HCT116 (cell line): ENCODE measurements around the gene SV2A. TPM values are rescaled to one million over a fixed set of nuclear protein-coding genes. Genes with fewer than 3 reads are reported as not detected.

Source experiments
- ATAC-seq: fragments of 200-7000 bp; cut with Tn5 transposase; 2 replicates; pipeline ENCODE4 v1.9.1; 2020; ENCODE audit warnings: mild to moderate bottlenecking, moderate library complexity
- BruUV-seq: library from RNA; stranded (reverse); fragments of 400-500 nt; replicated peaks from 2 replicates; lab custom pipeline; 2021; lab: Mats Ljungman, UMichigan
- CTCF ChIA-PET: fragments of 300-600 bp; sonication (Branson Sonifier 250); formaldehyde crosslinking; loops from one replicate; lab custom pipeline; 2021; ENCODE audit warnings: antibody characterized with exemption; lab: Charles Lee
- POLR2A ChIA-PET: fragments of 300-600, 350-600 bp; sonication (Branson Sonifier 250); formaldehyde crosslinking; loops from one replicate; lab custom pipeline; 2021; ENCODE audit warnings: antibody characterized with exemption; lab: Charles Lee
- RAD21 ChIA-PET, 2 experiments: fragments of 300-600 bp; sonication (Branson Sonifier 250); formaldehyde crosslinking; loops; one replicate each; lab custom pipeline; 2023; ENCODE audit warnings: low total read pairs in 2 of 2; ENCODE audit not compliant: uncharacterized antibody in 2 of 2, unreplicated experiment in 2 of 2, low non-redundant PET in 1 of 2; lab: Charles Lee
- DNase-seq: peaks from one replicate; pipeline ENCODE4 v3.0.0-alpha.2; 2010; ENCODE audit warnings: low read depth, low spot score
- H2AFZ ChIP-seq: fragments of 200-600 bp; shearing (Covaris generic), sonication (generic); 2 replicates; pipeline ENCODE4 v1.6.1; 2017; ENCODE audit warnings: low read depth, mixed run types, mixed read lengths, antibody characterized with exemption, low read length; ENCODE audit not compliant: poor library complexity, severe bottlenecking
- H3K27ac ChIP-seq: 2 replicates; pipeline ENCODE4 v1.5.1; 2012; ENCODE audit warnings: low read depth, low read length
- H3K27me3 ChIP-seq: fragments of 200-600 bp; sonication (generic); 2 replicates; pipeline ENCODE4 v1.6.1; 2016; ENCODE audit warnings: mixed run types, low read length, mixed read lengths; ENCODE audit not compliant: insufficient read depth
- H3K36me3 ChIP-seq, 2 experiments: fragments of 200-500 bp in 1 of 2; fragments of 200-600 bp in 1 of 2; sonication (Bioruptor generic) in 1 of 2; sonication (generic) in 1 of 2; 2 replicates each; pipeline versions ENCODE4 v1.5.1 to v1.6.1; 2014 to 2016; ENCODE audit warnings: low read length in 2 of 2, inconsistent platforms in 1 of 2, mixed read lengths in 1 of 2, mixed run types in 1 of 2; ENCODE audit not compliant: insufficient read depth in 2 of 2, control insufficient read depth in 1 of 2
- H3K4me1 ChIP-seq, 2 experiments: fragments of 200-600 bp in 1 of 2; sonication (generic) in 1 of 2; 2 replicates each; pipeline versions ENCODE4 v1.5.1 to v1.6.1; 2012 to 2017; ENCODE audit warnings: low read length in 2 of 2, inconsistent platforms in 1 of 2, mild to moderate bottlenecking in 1 of 2, mixed read lengths in 1 of 2, mixed run types in 1 of 2, moderate library complexity in 1 of 2; ENCODE audit not compliant: insufficient read depth in 2 of 2, control insufficient read depth in 1 of 2
- H3K4me2 ChIP-seq: fragments of 200-600 bp; sonication (generic); 2 replicates; pipeline ENCODE4 v1.6.1; 2017; ENCODE audit warnings: mixed run types, low read length, mixed read lengths
- H3K4me3 ChIP-seq, 2 experiments: fragments of 200-600 bp in 1 of 2; sonication (generic) in 1 of 2; replicated peaks in 1 of 2; 2 replicates each; pipeline ENCODE4 v1.5.1; 2011 to 2016; ENCODE audit warnings: low read length in 2 of 2, control low read depth in 1 of 2, low read depth in 1 of 2, mild to moderate bottlenecking in 1 of 2, mixed read lengths in 1 of 2, mixed run types in 1 of 2
- H3K79me2 ChIP-seq: fragments of 200-600 bp; sonication (generic); 2 replicates; pipeline ENCODE4 v1.6.1; 2017; ENCODE audit warnings: mild to moderate bottlenecking, mixed run types, low read length, moderate library complexity, mixed read lengths; ENCODE audit not compliant: insufficient read depth
- H3K9ac ChIP-seq: fragments of 200-600 bp; sonication (generic); 2 replicates; pipeline ENCODE4 v1.6.1; 2016; ENCODE audit warnings: low read length, mixed read lengths
- H3K9me2 ChIP-seq: fragments of 200-600 bp; sonication (generic), shearing (Covaris generic); 2 replicates; pipeline ENCODE4 v1.6.1; 2017; ENCODE audit warnings: mixed run types, mild to moderate bottlenecking, moderate library complexity; ENCODE audit not compliant: insufficient read depth
- H3K9me3 ChIP-seq, 2 experiments: fragments of 200-500 bp in 1 of 2; fragments of 200-600 bp in 1 of 2; sonication (Bioruptor generic) in 1 of 2; sonication (generic) in 1 of 2; 2 replicates each; pipeline ENCODE4 v1.6.1; 2014 to 2017; ENCODE audit warnings: low read length in 2 of 2, mixed read lengths in 2 of 2, inconsistent platforms in 1 of 2, low read depth in 1 of 2, mild to moderate bottlenecking in 1 of 2, mixed run types in 1 of 2, moderate library complexity in 1 of 2; ENCODE audit not compliant: control insufficient read depth in 1 of 2, insufficient read depth in 1 of 2
- H4K20me1 ChIP-seq: fragments of 200-600 bp; sonication (generic), shearing (Covaris generic); 2 replicates; pipeline ENCODE4 v1.6.1; 2017; ENCODE audit warnings: mixed run types, mild to moderate bottlenecking, moderate library complexity; ENCODE audit not compliant: insufficient read depth
- CEBPB ChIP-seq: IDR thresholded peaks from 2 replicates; pipeline ENCODE4 v1.6.1; 2012; ENCODE audit warnings: low read depth
- ELF1 ChIP-seq: IDR thresholded peaks from 2 replicates; pipeline ENCODE4 v1.6.1; 2012; ENCODE audit warnings: low read depth, borderline replicate concordance
- EZH2 ChIP-seq: fragments of 200-600 bp; sonication (generic); IDR thresholded peaks from 2 replicates; pipeline ENCODE4 v1.6.1; 2017; ENCODE audit warnings: antibody characterized with exemption, mixed run types
- EZH2phosphoT487 ChIP-seq: fragments of 200-600 bp; IDR thresholded peaks from 2 replicates; pipeline ENCODE4 v1.6.1; 2018; ENCODE audit warnings: antibody characterized with exemption, borderline replicate concordance
- JUND ChIP-seq: IDR thresholded peaks from 2 replicates; pipeline ENCODE4 v1.6.1; 2012
- POLR2A ChIP-seq: IDR thresholded peaks from 2 replicates; pipeline ENCODE4 v1.7.0; 2011; ENCODE audit warnings: borderline replicate concordance; ENCODE audit not compliant: insufficient read depth, insufficient read length; ENCODE audit errors: extremely low read depth
- POLR2AphosphoS5 ChIP-seq: IDR thresholded peaks from 2 replicates; pipeline ENCODE4 v1.6.1; 2011; ENCODE audit warnings: mild to moderate bottlenecking, low read depth, low read length, moderate library complexity
- RAD21 ChIP-seq: IDR thresholded peaks from 2 replicates; pipeline ENCODE4 v1.6.1; 2012; ENCODE audit warnings: low read depth, mild to moderate bottlenecking
- SP1 ChIP-seq: IDR thresholded peaks from 2 replicates; pipeline ENCODE4 v1.6.1; 2012; ENCODE audit warnings: low read depth
- YY1 ChIP-seq: IDR thresholded peaks from 2 replicates; pipeline ENCODE4 v1.6.1; 2011; ENCODE audit warnings: low read length, low read depth, moderate library complexity, mild to moderate bottlenecking; ENCODE audit not compliant: insufficient replicate concordance; ENCODE audit errors: extremely low read depth
- ZFX ChIP-seq: fragments of 450-650 bp; IDR thresholded peaks from 2 replicates; pipeline ENCODE4 v1.6.1; 2017
- ZNF274 ChIP-seq: fragments of 200-500 bp; sonication (Bioruptor generic); IDR thresholded peaks from 2 replicates; pipeline ENCODE4 v1.6.1; 2014; ENCODE audit warnings: mild to moderate bottlenecking, low read depth, low read length, inconsistent platforms
- intact Hi-C: fragments of 100-400 bp; cut with micrococcal nuclease; formaldehyde crosslinking; loops from 2 replicates; pipeline ENCODE4 v1.10.0; 2022
- total RNA-seq: library from RNA; stranded (reverse); gene quantifications from one replicate; pipeline ENCODE4 v1.2.1, GENCODE V29; 2021; ENCODE audit not compliant: unreplicated experiment
- TF ChIP-seq, protein P1 (sequence below), 3 experiments: fragments of 200-600 bp in 1 of 3; sonication (generic) in 1 of 3; IDR thresholded peaks in 2 of 3; conservative IDR thresholded peaks in 1 of 3; 2 replicates each; pipeline ENCODE4 v1.5.1; 2012 to 2017; ENCODE audit warnings: low read depth in 2 of 3, low read length in 2 of 3, antibody characterized with exemption in 1 of 3, borderline replicate concordance in 1 of 3, control low read depth in 1 of 3, mild to moderate bottlenecking in 1 of 3, mixed read lengths in 1 of 3, mixed run types in 1 of 3, moderate library complexity in 1 of 3; ENCODE audit not compliant: insufficient read depth in 1 of 3
- TF ChIP-seq, protein P2 (sequence below): IDR thresholded peaks from 2 replicates; pipeline ENCODE4 v1.6.1; 2012
- TF ChIP-seq, protein P3 (sequence below): IDR thresholded peaks from 2 replicates; pipeline ENCODE4 v1.6.1; 2012; ENCODE audit warnings: low read depth

Gene SV2A
- total RNA-seq, 1 experiment from 2014 or later = 0.15 TPM

DNA sequence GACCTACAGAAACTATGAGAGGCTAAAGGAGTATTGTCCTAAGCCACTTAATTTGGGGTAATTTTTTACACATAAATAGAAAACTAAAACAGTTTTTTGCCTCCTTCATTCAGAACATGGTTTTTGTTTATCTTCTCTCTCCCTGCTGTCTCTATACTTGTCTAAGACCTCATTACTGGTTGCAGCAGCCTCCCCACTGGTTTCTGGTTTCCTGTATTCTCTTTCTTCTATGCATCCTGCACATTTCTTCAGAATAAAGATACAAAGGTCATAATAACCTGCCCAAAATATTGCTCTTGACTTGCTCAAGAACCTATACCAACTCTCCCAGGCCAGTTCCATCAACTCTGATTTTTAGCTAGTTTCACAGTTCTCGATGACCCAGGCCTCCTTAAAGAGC, 38.1 kb downstream of the SV2A start:
- Histone ChIP-seq H2AFZ (no peak overlapping the region), H3K9me2 (no peaks in the 10 kb centered on the region), H3K9me3 (no peaks in the 10 kb centered on the region), H3K4me1 (peaks cover 6 to 7% of the 10 kb centered on the region in 2 experiments), H3K4me3 (no peak overlapping the region), H3K27ac (no peak overlapping the region), H3K4me2 (no peak overlapping the region), H3K36me3 (no peaks in the 10 kb centered on the region), H4K20me1 (no peaks in the 10 kb centered on the region), H3K27me3 (no peaks in the 10 kb centered on the region), H3K79me2 (no peaks in the 10 kb centered on the region), H3K9ac (no peak overlapping the region)
- no peak for DNase-seq
- RAD21 ChIA-PET = no interaction called here
- BruUV-seq = no TSS peak
- TF ChIP-seq POLR2A (no peak), ELF1 (no peak), JUND (no peak), ZNF274 (no peak), CEBPB (no peak)
- no peak for ATAC-seq
- CTCF ChIA-PET = no interaction called here
- POLR2A ChIA-PET = no interaction called here
- intact Hi-C loops = no loop called here

- ChIA-PET RAD21 (no interaction called here), CTCF (interaction anchor here (1.2 kb wide), 1 partner anchor 292 kb away, joined by 4 read pairs; no protein-coding TSS in a partner anchor), POLR2A (interaction anchor here (0.6 to 1.8 kb wide), 2 partner anchors 9 to 12 kb away, joined by 6 to 9 read pairs; a partner anchor contains a TSS)
- no peak overlapping the region for H3K9ac ChIP-seq
- no TSS peak for BruUV-seq
- intact Hi-C loops = no loop called here
- ATAC-seq = 0 out of 2 replicates have a peak, but pooled peaks have one; percentile 17
- no peaks in the 10 kb centered on the region for H3K9me3 ChIP-seq
- no peaks in the 10 kb centered on the region for H3K9me2 ChIP-seq
- no peaks in the 10 kb centered on the region for H3K79me2 ChIP-seq
- H2AFZ ChIP-seq = no peak overlapping the region
- no peaks in the 10 kb centered on the region for H3K27me3 ChIP-seq
- no peak overlapping the region for H3K4me2 ChIP-seq
- no peaks in the 10 kb centered on the region for H4K20me1 ChIP-seq
- H3K27ac ChIP-seq = no peak overlapping the region
- no peak overlapping the region for H3K4me3 ChIP-seq
- no peaks in the 10 kb centered on the region for H3K36me3 ChIP-seq
- no peaks in the 10 kb centered on the region for H3K4me1 ChIP-seq
- DNase-seq = no peak
- TF ChIP-seq YY1 (no peak), SP1 (no peak), EZH2 (no peak), CEBPB (no peak), RAD21 (no peak), ZFX (no peak), EZH2phosphoT487 (no peak), POLR2AphosphoS5 (no peak)
- TF ChIP-seq, protein P1, sequence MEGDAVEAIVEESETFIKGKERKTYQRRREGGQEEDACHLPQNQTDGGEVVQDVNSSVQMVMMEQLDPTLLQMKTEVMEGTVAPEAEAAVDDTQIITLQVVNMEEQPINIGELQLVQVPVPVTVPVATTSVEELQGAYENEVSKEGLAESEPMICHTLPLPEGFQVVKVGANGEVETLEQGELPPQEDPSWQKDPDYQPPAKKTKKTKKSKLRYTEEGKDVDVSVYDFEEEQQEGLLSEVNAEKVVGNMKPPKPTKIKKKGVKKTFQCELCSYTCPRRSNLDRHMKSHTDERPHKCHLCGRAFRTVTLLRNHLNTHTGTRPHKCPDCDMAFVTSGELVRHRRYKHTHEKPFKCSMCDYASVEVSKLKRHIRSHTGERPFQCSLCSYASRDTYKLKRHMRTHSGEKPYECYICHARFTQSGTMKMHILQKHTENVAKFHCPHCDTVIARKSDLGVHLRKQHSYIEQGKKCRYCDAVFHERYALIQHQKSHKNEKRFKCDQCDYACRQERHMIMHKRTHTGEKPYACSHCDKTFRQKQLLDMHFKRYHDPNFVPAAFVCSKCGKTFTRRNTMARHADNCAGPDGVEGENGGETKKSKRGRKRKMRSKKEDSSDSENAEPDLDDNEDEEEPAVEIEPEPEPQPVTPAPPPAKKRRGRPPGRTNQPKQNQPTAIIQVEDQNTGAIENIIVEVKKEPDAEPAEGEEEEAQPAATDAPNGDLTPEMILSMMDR (IDR thresholded peaks at IDR 0.05 in 2 of 3, conservative IDR thresholded peaks at IDR 0.05 in 1 of 3; ENCODE audit: borderline replicate concordance in 1 of 3, insufficient read depth in 1 of 3, low read depth in 2 of 3, low read length in 2 of 3) = no peak
- TF ChIP-seq, protein P2, sequence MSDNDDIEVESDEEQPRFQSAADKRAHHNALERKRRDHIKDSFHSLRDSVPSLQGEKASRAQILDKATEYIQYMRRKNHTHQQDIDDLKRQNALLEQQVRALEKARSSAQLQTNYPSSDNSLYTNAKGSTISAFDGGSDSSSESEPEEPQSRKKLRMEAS = no peak
- TF ChIP-seq, protein P3, sequence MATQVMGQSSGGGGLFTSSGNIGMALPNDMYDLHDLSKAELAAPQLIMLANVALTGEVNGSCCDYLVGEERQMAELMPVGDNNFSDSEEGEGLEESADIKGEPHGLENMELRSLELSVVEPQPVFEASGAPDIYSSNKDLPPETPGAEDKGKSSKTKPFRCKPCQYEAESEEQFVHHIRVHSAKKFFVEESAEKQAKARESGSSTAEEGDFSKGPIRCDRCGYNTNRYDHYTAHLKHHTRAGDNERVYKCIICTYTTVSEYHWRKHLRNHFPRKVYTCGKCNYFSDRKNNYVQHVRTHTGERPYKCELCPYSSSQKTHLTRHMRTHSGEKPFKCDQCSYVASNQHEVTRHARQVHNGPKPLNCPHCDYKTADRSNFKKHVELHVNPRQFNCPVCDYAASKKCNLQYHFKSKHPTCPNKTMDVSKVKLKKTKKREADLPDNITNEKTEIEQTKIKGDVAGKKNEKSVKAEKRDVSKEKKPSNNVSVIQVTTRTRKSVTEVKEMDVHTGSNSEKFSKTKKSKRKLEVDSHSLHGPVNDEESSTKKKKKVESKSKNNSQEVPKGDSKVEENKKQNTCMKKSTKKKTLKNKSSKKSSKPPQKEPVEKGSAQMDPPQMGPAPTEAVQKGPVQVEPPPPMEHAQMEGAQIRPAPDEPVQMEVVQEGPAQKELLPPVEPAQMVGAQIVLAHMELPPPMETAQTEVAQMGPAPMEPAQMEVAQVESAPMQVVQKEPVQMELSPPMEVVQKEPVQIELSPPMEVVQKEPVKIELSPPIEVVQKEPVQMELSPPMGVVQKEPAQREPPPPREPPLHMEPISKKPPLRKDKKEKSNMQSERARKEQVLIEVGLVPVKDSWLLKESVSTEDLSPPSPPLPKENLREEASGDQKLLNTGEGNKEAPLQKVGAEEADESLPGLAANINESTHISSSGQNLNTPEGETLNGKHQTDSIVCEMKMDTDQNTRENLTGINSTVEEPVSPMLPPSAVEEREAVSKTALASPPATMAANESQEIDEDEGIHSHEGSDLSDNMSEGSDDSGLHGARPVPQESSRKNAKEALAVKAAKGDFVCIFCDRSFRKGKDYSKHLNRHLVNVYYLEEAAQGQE = no peak
Observed at GRCh38 chr1:149877211-149877946, 40.3 kb downstream of the SV2A start.
